GM12878 (cell line): ENCODE measurements around the gene GLT6D1. TPM values are rescaled to one million over a fixed set of nuclear protein-coding genes. Genes with fewer than 3 reads are reported as not detected.

Experiments
- ATAC-seq: fragments of 200-7000 bp; cut with Tn5 transposase; 3 replicates; pipeline ENCODE4 v1.9.1; 2020; ENCODE audit warnings: mild to moderate bottlenecking, moderate library complexity
- BruUV-seq: library from RNA; stranded (reverse); fragments of 400-500 nt; replicated peaks from 2 replicates; lab custom pipeline; 2021; lab: Mats Ljungman, UMichigan
- CTCF ChIA-PET: fragments of 300-600 bp; sonication (Branson Sonifier 250); formaldehyde crosslinking; extraction: SDS; loops from one replicate; lab custom pipeline; 2021; ENCODE audit warnings: inconsistent platforms; lab: Yijun Ruan, JAX
- POLR2A ChIA-PET: fragments of 350-600 bp; formaldehyde crosslinking; extraction: SDS; loops from one replicate; lab custom pipeline; 2021; ENCODE audit warnings: inconsistent platforms; lab: Charles Lee
- RAD21 ChIA-PET: fragments of 300-600 bp; sonication (Branson Sonifier 250); formaldehyde crosslinking; loops from one replicate; lab custom pipeline; 2023; ENCODE audit warnings: antibody characterized with exemption; ENCODE audit not compliant: unreplicated experiment; lab: Charles Lee
- SMC1A ChIA-PET: fragments of 300-600 bp; sonication (Branson Sonifier 250); formaldehyde crosslinking; loops from one replicate; lab custom pipeline; 2023; ENCODE audit not compliant: unreplicated experiment, uncharacterized antibody; lab: Charles Lee
- DNase-seq: peaks from one replicate; pipeline ENCODE4 v3.0.0-alpha.2; 2011; ENCODE audit warnings: low read depth, low spot score
- FAIRE-seq: peaks from 3 replicates; lab custom pipeline; 2011; peaks lifted over from hg19 to GRCh38; lab: Jason Lieb, UNC
- H2AFZ ChIP-seq: 2 replicates; pipeline ENCODE4 v1.6.0; 2011; ENCODE audit warnings: low read depth, low read length, control low read depth; ENCODE audit not compliant: control insufficient read depth
- H3K27ac ChIP-seq: 2 replicates; pipeline ENCODE4 v1.5.1; 2011; ENCODE audit warnings: control low read depth; ENCODE audit not compliant: control insufficient read depth, insufficient read depth
- H3K27me3 ChIP-seq, 2 experiments: replicated peaks in 1 of 2; 2 replicates each; pipeline versions ENCODE4 v1.6.0 to v1.6.1; 2011; ENCODE audit warnings: low read length in 1 of 2; ENCODE audit not compliant: control insufficient read depth in 2 of 2, insufficient read depth in 2 of 2
- H3K36me3 ChIP-seq, 2 experiments: 2 replicates each; pipeline ENCODE4 v1.5.1; 2011; ENCODE audit warnings: low read length in 1 of 2; ENCODE audit not compliant: control insufficient read depth in 2 of 2, insufficient read depth in 2 of 2
- H3K4me1 ChIP-seq: 2 replicates; pipeline ENCODE4 v1.6.1; 2011; ENCODE audit warnings: mild to moderate bottlenecking, low read length, moderate library complexity, mixed read lengths; ENCODE audit not compliant: control insufficient read depth, insufficient read depth
- H3K4me2 ChIP-seq: 2 replicates; pipeline ENCODE4 v1.6.0; 2011; ENCODE audit warnings: control low read depth; ENCODE audit not compliant: control insufficient read depth, insufficient read depth
- H3K4me3 ChIP-seq: fragments of 200-600 bp; sonication (generic); 2 replicates; pipeline ENCODE4 v1.5.1; 2016
- H3K79me2 ChIP-seq: 2 replicates; pipeline ENCODE4 v1.6.0; 2011; ENCODE audit warnings: low read length; ENCODE audit not compliant: control insufficient read depth, insufficient read depth
- H3K9ac ChIP-seq: 2 replicates; pipeline ENCODE4 v1.8.0; 2011; ENCODE audit warnings: low read length, control low read depth, mixed read lengths; ENCODE audit not compliant: control insufficient read depth, insufficient read depth
- H3K9me3 ChIP-seq: replicated peaks from 3 replicates; pipeline ENCODE4 v1.5.1; 2011; ENCODE audit warnings: mild to moderate bottlenecking, low read length; ENCODE audit not compliant: control insufficient read depth, insufficient read depth
- H4K20me1 ChIP-seq: 2 replicates; pipeline ENCODE4 v1.6.0; 2011; ENCODE audit not compliant: control insufficient read depth, insufficient read depth
- CBX3 ChIP-seq: fragments of 200-600 bp; sonication (generic); IDR thresholded peaks from 2 replicates; pipeline ENCODE4 v1.6.1; 2016; ENCODE audit warnings: low read depth, borderline replicate concordance
- EGR1 ChIP-seq, 2 experiments: IDR thresholded peaks; 1 replicate in 1 of 2; 2 replicates in 1 of 2; pipeline ENCODE4 v1.6.1; 2011 to 2012; ENCODE audit warnings: low read depth in 2 of 2, low read length in 2 of 2, borderline replicate concordance in 1 of 2, mild to moderate bottlenecking in 1 of 2, moderate library complexity in 1 of 2
- IRF4 ChIP-seq: IDR thresholded peaks from 2 replicates; pipeline ENCODE4 v1.6.1; 2011; ENCODE audit warnings: low read depth, low read length
- NFYB ChIP-seq: IDR thresholded peaks from 2 replicates; pipeline ENCODE4 v1.6.1; 2011; ENCODE audit warnings: low read depth, mild to moderate bottlenecking, low read length, improper control_type of control experiment, moderate library complexity; ENCODE audit not compliant: insufficient read depth
- NR2C1 ChIP-seq: fragments of 450-650 bp; IDR thresholded peaks from 2 replicates; pipeline ENCODE4 v1.6.1; 2017; ENCODE audit warnings: antibody characterized with exemption, mild to moderate bottlenecking, moderate library complexity
- PAX5 ChIP-seq: IDR thresholded peaks from 2 replicates; pipeline ENCODE4 v1.6.1; 2011; ENCODE audit warnings: low read depth, low read length, borderline replicate concordance
- PBX3 ChIP-seq: IDR thresholded peaks from 2 replicates; pipeline ENCODE4 v1.6.1; 2011; ENCODE audit warnings: mild to moderate bottlenecking, low read depth, low read length, moderate library complexity; ENCODE audit not compliant: insufficient replicate concordance
- RB1 ChIP-seq: fragments of 450-650 bp; formaldehyde crosslinking; IDR thresholded peaks from 2 replicates; pipeline ENCODE4 v1.6.1; 2017; ENCODE audit warnings: mild to moderate bottlenecking, borderline replicate concordance
- SKIL ChIP-seq: fragments of 450-650 bp; IDR thresholded peaks from 2 replicates; pipeline ENCODE4 v1.6.1; 2017; ENCODE audit warnings: mild to moderate bottlenecking, low read depth, inconsistent platforms; ENCODE audit not compliant: poor library complexity, severe bottlenecking
- SUZ12 ChIP-seq: fragments of 200-600 bp; sonication (generic); IDR thresholded peaks from one replicate; pipeline ENCODE4 v1.6.1; 2018; ENCODE audit warnings: antibody characterized with exemption, mild to moderate bottlenecking; ENCODE audit not compliant: unreplicated experiment
- TARDBP ChIP-seq: IDR thresholded peaks from 2 replicates; pipeline ENCODE4 v1.6.1; 2016; ENCODE audit warnings: borderline replicate concordance
- TCF3 ChIP-seq: IDR thresholded peaks from 2 replicates; pipeline ENCODE4 v1.6.1; 2012; ENCODE audit warnings: low read depth, mild to moderate bottlenecking, low read length, borderline replicate concordance; ENCODE audit not compliant: insufficient read depth
- ZBTB33 ChIP-seq: fragments of 450-650 bp; IDR thresholded peaks from 2 replicates; pipeline ENCODE4 v1.6.1; 2017; ENCODE audit warnings: mild to moderate bottlenecking
- ZNF207 ChIP-seq: fragments of 450-650 bp; IDR thresholded peaks from 2 replicates; pipeline ENCODE4 v1.6.1; 2014; ENCODE audit warnings: antibody characterized with exemption, mild to moderate bottlenecking, borderline replicate concordance
- ZNF24 ChIP-seq: fragments of 450-650 bp; IDR thresholded peaks from 2 replicates; pipeline ENCODE4 v1.6.1; 2017; ENCODE audit warnings: antibody characterized with exemption, mild to moderate bottlenecking
- ZNF384 ChIP-seq: IDR thresholded peaks from 2 replicates; pipeline ENCODE4 v1.6.1; 2012; ENCODE audit warnings: low read depth, mild to moderate bottlenecking, low read length, improper control_type of control experiment, borderline replicate concordance
- WGBS: methylation state at CpG from one replicate; pipeline ENCODE4 v1.1.6; 2016; ENCODE audit warnings: low lambda C conversion rate; ENCODE audit not compliant: insufficient replicate concordance, insufficient coverage; ENCODE audit errors: missing lambda C conversion rate; 5-methylcytosine and 5-hydroxymethylcytosine counted together
- in situ Hi-C: fragments of 300-500 bp; cut with MboI; formaldehyde crosslinking; loops from 9 replicates; pipeline ENCODE4 v1.14.3; 2018; ENCODE audit warnings: mixed read lengths
- intact Hi-C: fragments of 100-400 bp; cut with micrococcal nuclease; formaldehyde crosslinking; loops from one replicate; pipeline ENCODE4 v1.14.2; 2022; ENCODE audit not compliant: unreplicated experiment
- polyA plus RNA-seq, 11 experiments: library from polyadenylated mRNA; depleted of rRNA in 4 of 11; unstranded in 6 of 11; stranded (reverse) in 5 of 11; fragments of >200 nt; fragmentation: Nextera tagmentation in 4 of 11; fragmentation: Illumina TruSeq in 1 of 11; extraction: Ambion mirVana in 4 of 11; extraction: Trizol in 1 of 11; gene quantifications; 1 replicate in 1 of 11; 2 replicates in 10 of 11; pipeline versions ENCODE4 v1.2.1 to v1.2.3, GENCODE V29; 2011 to 2016; ENCODE audit warnings: inconsistent platforms in 2 of 11, missing spikeins in 2 of 11, low read depth in 1 of 11
- total RNA-seq, 4 experiments: library from RNA; depleted of rRNA in 3 of 4; stranded (reverse); fragments of >200 nt in 3 of 4; fragmentation: Illumina TruSeq in 1 of 4; extraction: Trizol in 1 of 4; gene quantifications; 2 replicates each; pipeline versions ENCODE4 v1.2.1 to v1.2.3, GENCODE V29; 2013 to 2021
- TF ChIP-seq, protein P1 (sequence below): fragments of 450-650 bp; IDR thresholded peaks from 2 replicates; pipeline ENCODE4 v1.6.1; 2017; ENCODE audit warnings: mild to moderate bottlenecking, moderate library complexity

Gene GLT6D1
- total and polyA plus RNA-seq, 10 of the 15 experiments (the other 5 are each of a cell fraction or from before 2014, with no cell fraction given) = not detected

- DNase-seq (no peak), FAIRE-seq (no peak), ATAC-seq (no peak)
- ChIA-PET SMC1A (no interaction called here), CTCF (no interaction called here), RAD21 (no interaction called here), POLR2A (no interaction called here)
- Histone ChIP-seq H2AFZ (no peak overlapping the region), H3K27ac (no peak overlapping the region), H3K4me2 (no peak overlapping the region), H3K9me3 (no peaks in the 10 kb centered on the region), H4K20me1 (no peaks in the 10 kb centered on the region), H3K9ac (no peak overlapping the region), H3K79me2 (no peaks in the 10 kb centered on the region), H3K36me3 (no peaks in the 10 kb centered on the region), H3K27me3 (peaks cover 0 to 1% of the 10 kb centered on the region in 2 experiments; a peak in 1 of 4 replicates), H3K4me3 (no peak overlapping the region), H3K4me1 (no peaks in the 10 kb centered on the region)
- intact Hi-C loops = no loop called here
- WGBS = 13% methylated on average over 8 of the region's 10 CpGs
- BruUV-seq = no TSS peak
- in situ Hi-C loops = no loop called here
- no peak for TF ChIP-seq NFYB
- no peak for TF ChIP-seq ZNF207
- TF ChIP-seq RB1 = no peak
- TF ChIP-seq NR2C1 = no peak
- TF ChIP-seq EGR1 (IDR thresholded peaks at IDR 0.05; ENCODE audit: borderline replicate concordance in 1 of 2, low read depth in 2 of 2, low read length in 2 of 2) = no peak
- no peak for TF ChIP-seq IRF4
- TF ChIP-seq, protein P1, sequence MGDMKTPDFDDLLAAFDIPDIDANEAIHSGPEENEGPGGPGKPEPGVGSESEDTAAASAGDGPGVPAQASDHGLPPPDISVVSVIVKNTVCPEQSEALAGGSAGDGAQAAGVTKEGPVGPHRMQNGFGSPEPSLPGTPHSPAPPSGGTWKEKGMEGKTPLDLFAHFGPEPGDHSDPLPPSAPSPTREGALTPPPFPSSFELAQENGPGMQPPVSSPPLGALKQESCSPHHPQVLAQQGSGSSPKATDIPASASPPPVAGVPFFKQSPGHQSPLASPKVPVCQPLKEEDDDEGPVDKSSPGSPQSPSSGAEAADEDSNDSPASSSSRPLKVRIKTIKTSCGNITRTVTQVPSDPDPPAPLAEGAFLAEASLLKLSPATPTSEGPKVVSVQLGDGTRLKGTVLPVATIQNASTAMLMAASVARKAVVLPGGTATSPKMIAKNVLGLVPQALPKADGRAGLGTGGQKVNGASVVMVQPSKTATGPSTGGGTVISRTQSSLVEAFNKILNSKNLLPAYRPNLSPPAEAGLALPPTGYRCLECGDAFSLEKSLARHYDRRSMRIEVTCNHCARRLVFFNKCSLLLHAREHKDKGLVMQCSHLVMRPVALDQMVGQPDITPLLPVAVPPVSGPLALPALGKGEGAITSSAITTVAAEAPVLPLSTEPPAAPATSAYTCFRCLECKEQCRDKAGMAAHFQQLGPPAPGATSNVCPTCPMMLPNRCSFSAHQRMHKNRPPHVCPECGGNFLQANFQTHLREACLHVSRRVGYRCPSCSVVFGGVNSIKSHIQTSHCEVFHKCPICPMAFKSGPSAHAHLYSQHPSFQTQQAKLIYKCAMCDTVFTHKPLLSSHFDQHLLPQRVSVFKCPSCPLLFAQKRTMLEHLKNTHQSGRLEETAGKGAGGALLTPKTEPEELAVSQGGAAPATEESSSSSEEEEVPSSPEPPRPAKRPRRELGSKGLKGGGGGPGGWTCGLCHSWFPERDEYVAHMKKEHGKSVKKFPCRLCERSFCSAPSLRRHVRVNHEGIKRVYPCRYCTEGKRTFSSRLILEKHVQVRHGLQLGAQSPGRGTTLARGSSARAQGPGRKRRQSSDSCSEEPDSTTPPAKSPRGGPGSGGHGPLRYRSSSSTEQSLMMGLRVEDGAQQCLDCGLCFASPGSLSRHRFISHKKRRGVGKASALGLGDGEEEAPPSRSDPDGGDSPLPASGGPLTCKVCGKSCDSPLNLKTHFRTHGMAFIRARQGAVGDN = no peak
- no peak for TF ChIP-seq PBX3
- TF ChIP-seq CBX3 = no peak
- no peak for TF ChIP-seq ZBTB33
- no peak for TF ChIP-seq SUZ12
- TF ChIP-seq TCF3 = no peak
- TF ChIP-seq TARDBP = no peak
- no peak for TF ChIP-seq PAX5
- TF ChIP-seq SKIL = no peak
- TF ChIP-seq ZNF24 = no peak
- TF ChIP-seq ZNF384 = no peak
Observed at GRCh38 chr9:135619599-135619886, 19.8 kb downstream of the GLT6D1 start.
